Astrocyte (in vitro differentiated cells and primary cell): ENCODE results near the gene GRB7. TPM values are rescaled to one million over a fixed set of nuclear protein-coding genes. Genes with fewer than 3 reads are reported as not detected.

ENCODE experiments used
- DNase-seq: peaks from one replicate; pipeline ENCODE4 v3.0.0-alpha.2; 2010; ENCODE audit warnings: low read depth
- FAIRE-seq: peaks from 2 replicates; lab custom pipeline; 2011; peaks lifted over from hg19 to GRCh38; lab: Jason Lieb, UNC
- H2AFZ ChIP-seq: 2 replicates; pipeline ENCODE4 v1.6.0; 2012; ENCODE audit warnings: low read depth, low read length, inconsistent platforms
- H3K27ac ChIP-seq: 2 replicates; pipeline ENCODE4 v1.5.1; 2011; ENCODE audit warnings: low read depth, low read length, inconsistent platforms
- H3K27me3 ChIP-seq: 2 replicates; pipeline ENCODE4 v1.6.0; 2011; ENCODE audit warnings: low read length, inconsistent platforms; ENCODE audit not compliant: insufficient read depth
- H3K36me3 ChIP-seq: 2 replicates; pipeline ENCODE4 v1.5.1; 2011; ENCODE audit warnings: low read length, inconsistent platforms; ENCODE audit not compliant: insufficient read depth
- H3K4me1 ChIP-seq: 2 replicates; pipeline ENCODE4 v1.5.1; 2011; ENCODE audit warnings: low read length, inconsistent platforms; ENCODE audit not compliant: insufficient read depth
- H3K4me2 ChIP-seq: 2 replicates; pipeline ENCODE4 v1.6.0; 2012; ENCODE audit warnings: low read length, inconsistent platforms
- H3K4me3 ChIP-seq: 2 replicates; pipeline ENCODE4 v1.5.1; 2011; ENCODE audit warnings: low read depth, mild to moderate bottlenecking, low read length, inconsistent platforms; ENCODE audit not compliant: insufficient read depth
- H3K79me2 ChIP-seq: 2 replicates; pipeline ENCODE4 v1.6.0; 2012; ENCODE audit warnings: mild to moderate bottlenecking, low read length, inconsistent platforms; ENCODE audit not compliant: insufficient read depth
- H3K9ac ChIP-seq: 2 replicates; pipeline ENCODE4 v1.6.0; 2012; ENCODE audit warnings: mild to moderate bottlenecking, low read length, inconsistent platforms
- H3K9me3 ChIP-seq: 2 replicates; pipeline ENCODE4 v1.5.1; 2012; ENCODE audit warnings: low read depth, mild to moderate bottlenecking, low read length, inconsistent platforms; ENCODE audit not compliant: insufficient read depth
- H4K20me1 ChIP-seq: 2 replicates; pipeline ENCODE4 v1.6.0; 2012; ENCODE audit warnings: low read length, inconsistent platforms; ENCODE audit not compliant: insufficient read depth
- H3K27ac Mint-ChIP-seq: one replicate; pipeline ENCODE4 v1.8.0; 2021; ENCODE audit warnings: mild to moderate bottlenecking, mixed read lengths; ENCODE audit not compliant: unreplicated experiment
- H3K27me3 Mint-ChIP-seq: one replicate; pipeline ENCODE4 v1.8.0; 2021; ENCODE audit warnings: low read depth, mixed read lengths; ENCODE audit not compliant: unreplicated experiment
- H3K36me3 Mint-ChIP-seq: one replicate; pipeline ENCODE4 v1.8.0; 2021; ENCODE audit warnings: low read depth, mixed read lengths; ENCODE audit not compliant: unreplicated experiment
- H3K4me1 Mint-ChIP-seq: one replicate; pipeline ENCODE4 v1.8.0; 2021; ENCODE audit warnings: low read depth, mixed read lengths; ENCODE audit not compliant: unreplicated experiment
- H3K4me3 Mint-ChIP-seq: one replicate; pipeline ENCODE4 v1.8.0; 2021; ENCODE audit warnings: mild to moderate bottlenecking, moderate library complexity, mixed read lengths; ENCODE audit not compliant: unreplicated experiment
- H3K9me3 Mint-ChIP-seq: one replicate; pipeline ENCODE4 v1.8.0; 2021; ENCODE audit warnings: mild to moderate bottlenecking, mixed read lengths; ENCODE audit not compliant: unreplicated experiment
- CTCF ChIP-seq: IDR thresholded peaks from 2 replicates; pipeline ENCODE4 v1.5.1; 2011; ENCODE audit warnings: low read depth, mild to moderate bottlenecking, inconsistent platforms, low read length, moderate library complexity; ENCODE audit not compliant: insufficient read depth
- EZH2 ChIP-seq: IDR thresholded peaks from 2 replicates; pipeline ENCODE4 v1.6.1; 2012; ENCODE audit warnings: mild to moderate bottlenecking, low read length, inconsistent platforms; ENCODE audit not compliant: insufficient read depth
- total RNA-seq: library from RNA; stranded (reverse); gene quantifications from 2 replicates; pipeline ENCODE4 v1.2.1, GENCODE V29; 2021

Gene GRB7
- total RNA-seq, 1 donor from 2014 or later, result 3.3 TPM

- Histone ChIP-seq H2AFZ (peak overlapping the region; percentile 75), H3K4me2 (peak overlapping the region; percentile 93), H3K9me3 (no peaks in the 10 kb centered on the region), H3K79me2 (peaks cover 53% of the 10 kb centered on the region), H4K20me1 (peaks cover 48% of the 10 kb centered on the region), H3K9ac (peak overlapping the region; percentile 85), H3K4me1 (peaks cover 19% of the 10 kb centered on the region), H3K4me3 (peak overlapping the region; percentile 70), H3K27ac (no peak overlapping the region), H3K36me3 (peaks cover 3% of the 10 kb centered on the region), H3K27me3 (no peaks in the 10 kb centered on the region)
- FAIRE-seq, result no peak
- Mint-ChIP-seq H3K4me1 (peaks cover 22% of the 10 kb centered on the region), H3K27me3 (no peaks in the 10 kb centered on the region), H3K27ac (peak overlapping the region; percentile 26), H3K4me3 (peak overlapping the region; percentile 92), H3K36me3 (peaks cover 4% of the 10 kb centered on the region), H3K9me3 (no peaks in the 10 kb centered on the region)
- TF ChIP-seq EZH2 (no peak), CTCF (no peak)
- no peak for DNase-seq
Measured at GRCh38 chr17:39700148-39700987, 37.4 kb upstream of the GRB7 start.

DNA sequence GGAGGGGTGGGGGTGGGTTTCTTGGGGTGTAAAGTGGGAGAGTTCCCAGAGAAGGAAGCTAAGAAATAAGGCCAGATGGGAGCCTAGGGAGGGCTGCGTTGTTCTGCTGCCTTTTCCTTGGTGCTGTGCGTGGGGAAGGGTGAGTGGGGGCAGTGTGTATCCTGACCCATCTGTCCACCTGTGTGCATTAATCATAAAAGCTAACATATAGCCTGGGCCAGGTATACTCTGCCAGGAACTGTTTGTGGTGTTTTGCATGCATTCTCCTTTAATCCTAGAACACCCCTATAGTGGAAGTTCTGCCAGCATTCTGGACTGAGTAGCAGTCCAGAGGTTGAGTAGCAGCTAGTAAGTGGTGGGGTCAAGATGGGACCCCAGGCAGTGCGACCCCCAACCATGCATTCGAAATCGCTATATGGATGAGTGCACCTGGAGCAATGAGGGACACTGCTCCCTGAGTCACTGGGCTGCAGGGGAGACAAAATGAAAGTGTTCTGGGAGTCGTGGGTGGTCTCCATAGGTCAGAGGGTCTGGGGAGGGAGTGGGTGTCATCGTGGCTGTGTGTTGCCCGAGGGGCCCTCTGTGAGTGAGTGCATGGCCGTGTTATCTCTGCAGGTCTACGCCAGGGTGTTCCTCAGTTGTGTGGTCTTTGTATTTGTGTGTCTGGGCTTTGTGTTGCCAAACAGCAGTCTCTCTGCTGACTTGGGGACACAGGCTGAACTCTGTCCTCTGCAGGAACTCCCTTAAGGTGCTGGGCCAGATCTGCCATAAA is 36.5 kb upstream of the GRB7 start:
- H3K9me3 Mint-ChIP-seq, result no peaks in the 10 kb centered on the region
- FAIRE-seq, result no peak
- H3K27ac Mint-ChIP-seq, result peak overlapping the region; percentile 26

More for the DNA sequence above, 36.5 kb upstream of the GRB7 start:
- Histone ChIP-seq H3K9ac (peak overlapping the region; percentile 85), H3K9me3 (no peaks in the 10 kb centered on the region), H3K79me2 (peaks cover 61% of the 10 kb centered on the region), H3K27me3 (no peaks in the 10 kb centered on the region), H4K20me1 (peaks cover 56% of the 10 kb centered on the region), H3K27ac (no peak overlapping the region), H3K36me3 (peaks cover 3% of the 10 kb centered on the region), H3K4me3 (peak overlapping the region; percentile 70), H2AFZ (no peak overlapping the region), H3K4me2 (peak overlapping the region; percentile 93), H3K4me1 (peaks cover 22% of the 10 kb centered on the region)
- no peak for DNase-seq
- Mint-ChIP-seq H3K4me3 (peak overlapping the region; percentile 92), H3K27me3 (no peaks in the 10 kb centered on the region), H3K36me3 (peaks cover 4% of the 10 kb centered on the region), H3K4me1 (peaks cover 18% of the 10 kb centered on the region)
- TF ChIP-seq EZH2 (no peak), CTCF (no peak)
